ENCODE measurements around the gene CCM2.

CCM2 gene

DNA sequence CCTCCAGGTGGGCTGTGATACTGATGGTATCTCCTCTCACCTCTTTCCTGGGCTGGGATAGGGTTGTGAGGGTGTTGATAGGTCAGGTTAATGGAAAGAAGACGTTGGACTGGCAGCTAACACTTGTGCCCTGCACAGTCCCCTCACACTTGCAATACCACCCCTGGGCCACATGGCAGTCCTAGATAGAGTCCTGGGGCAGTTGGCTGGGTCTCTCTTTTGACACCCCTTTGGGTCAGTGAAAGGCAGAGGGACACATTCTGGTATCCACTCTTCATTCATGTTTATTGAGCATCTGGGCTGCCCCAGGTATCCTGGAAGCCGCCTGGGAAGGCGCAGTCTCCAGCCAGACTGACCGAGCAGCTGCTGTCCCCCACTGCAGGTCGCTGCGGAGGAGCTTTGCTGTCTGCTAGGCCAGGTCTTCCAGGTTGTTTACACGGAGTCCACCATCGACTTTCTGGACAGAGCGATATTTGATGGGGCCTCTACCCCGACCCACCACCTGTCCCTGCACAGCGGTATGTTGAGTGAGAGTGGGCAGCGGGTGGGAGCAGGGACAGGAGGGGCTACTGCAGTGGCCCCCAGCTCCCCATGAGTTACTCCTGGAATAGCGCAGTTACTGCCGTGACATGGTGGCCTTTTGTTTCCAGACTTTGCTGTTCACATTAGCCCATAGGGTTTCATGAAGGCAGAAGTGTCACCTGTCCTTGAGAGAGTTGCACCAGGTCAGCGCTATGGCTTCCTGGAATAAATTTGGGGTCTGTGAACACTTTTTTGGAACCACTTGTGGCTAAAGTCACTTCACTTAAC, 69.6 kb downstream of the CCM2 start:
- DNase-seq = no peak

GRCh38 chr7:45070254-45070642, 70.2 kb downstream of the CCM2 start:
- no peak for DNase-seq

- no peak for DNase-seq
These were observed 71.5 kb downstream of the CCM2 start for GRCh38 chr7:45071528-45071927.

GRCh38 chr7:45072131-45073030, 72.4 kb downstream of the CCM2 start:
- DNase-seq = no peak

DNA sequence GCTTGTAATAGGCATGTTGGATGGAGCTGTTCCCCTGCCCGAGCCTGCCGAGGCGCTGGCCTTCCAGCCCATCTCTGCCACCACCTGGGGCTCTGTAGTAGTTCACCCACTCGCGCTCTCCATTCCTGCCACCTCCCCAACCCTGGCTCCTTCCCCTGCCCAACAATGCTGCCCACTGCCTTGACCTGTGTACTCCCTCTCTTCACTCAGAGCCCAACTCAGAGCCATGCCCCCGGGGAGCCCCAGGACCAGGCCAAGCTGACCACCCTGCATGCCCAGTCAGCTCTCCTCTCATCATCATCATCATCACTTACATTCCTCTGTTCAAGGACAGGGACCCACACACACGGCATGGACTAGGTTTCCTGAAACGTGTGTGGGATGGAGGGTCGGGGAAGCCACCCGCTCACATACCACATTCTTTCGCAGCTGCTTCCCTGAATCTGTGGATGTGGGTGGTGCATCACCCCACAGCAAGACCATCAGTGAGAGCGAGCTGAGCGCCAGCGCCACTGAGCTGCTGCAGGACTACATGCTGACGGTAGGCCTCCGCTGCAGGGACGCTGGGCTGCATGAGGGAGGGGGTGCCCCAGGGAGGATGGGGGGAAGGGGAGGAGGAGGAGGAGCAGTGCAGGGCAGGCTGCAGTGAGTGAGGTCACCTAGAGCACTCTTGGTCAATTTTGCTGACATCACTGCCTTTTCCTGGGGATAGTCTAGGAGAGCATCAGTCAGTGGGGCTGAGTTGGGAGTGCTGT, 73.2 kb downstream of the CCM2 start:
- no peak for DNase-seq

DNA sequence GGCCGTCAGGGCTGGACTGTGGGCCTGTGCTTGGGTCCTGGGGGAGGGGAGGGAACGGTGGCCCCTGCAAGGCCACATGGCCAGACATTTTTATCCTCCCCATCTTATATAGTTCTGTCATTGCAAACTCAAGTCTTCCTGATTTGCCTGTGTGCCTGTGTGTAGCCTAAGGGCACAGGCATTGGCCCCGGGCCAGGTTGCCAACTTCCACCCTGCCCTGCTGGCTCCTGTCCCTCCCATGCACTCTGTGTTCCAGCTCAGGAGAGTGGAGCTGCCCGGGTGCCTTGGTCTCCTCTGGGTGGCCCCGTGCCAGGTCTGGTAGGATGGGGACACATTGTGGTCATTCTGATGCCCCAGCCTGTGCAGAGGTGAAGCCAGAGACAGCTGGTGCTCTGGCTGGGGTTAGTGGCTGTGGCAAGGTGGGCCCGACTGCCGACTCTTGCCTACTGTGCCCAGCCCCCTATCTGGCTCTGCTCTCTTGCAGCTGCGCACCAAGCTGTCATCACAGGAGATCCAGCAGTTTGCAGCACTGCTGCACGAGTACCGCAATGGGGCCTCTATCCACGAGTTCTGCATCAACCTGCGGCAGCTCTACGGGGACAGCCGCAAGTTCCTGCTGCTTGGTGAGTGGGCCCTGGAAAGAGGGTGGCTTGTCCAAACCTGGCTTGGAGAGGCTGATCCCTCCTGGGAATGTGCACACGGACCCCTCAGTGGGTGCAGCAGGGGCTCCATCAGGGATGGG, 74.0 kb downstream of the CCM2 start:
- no peak for DNase-seq

DNA sequence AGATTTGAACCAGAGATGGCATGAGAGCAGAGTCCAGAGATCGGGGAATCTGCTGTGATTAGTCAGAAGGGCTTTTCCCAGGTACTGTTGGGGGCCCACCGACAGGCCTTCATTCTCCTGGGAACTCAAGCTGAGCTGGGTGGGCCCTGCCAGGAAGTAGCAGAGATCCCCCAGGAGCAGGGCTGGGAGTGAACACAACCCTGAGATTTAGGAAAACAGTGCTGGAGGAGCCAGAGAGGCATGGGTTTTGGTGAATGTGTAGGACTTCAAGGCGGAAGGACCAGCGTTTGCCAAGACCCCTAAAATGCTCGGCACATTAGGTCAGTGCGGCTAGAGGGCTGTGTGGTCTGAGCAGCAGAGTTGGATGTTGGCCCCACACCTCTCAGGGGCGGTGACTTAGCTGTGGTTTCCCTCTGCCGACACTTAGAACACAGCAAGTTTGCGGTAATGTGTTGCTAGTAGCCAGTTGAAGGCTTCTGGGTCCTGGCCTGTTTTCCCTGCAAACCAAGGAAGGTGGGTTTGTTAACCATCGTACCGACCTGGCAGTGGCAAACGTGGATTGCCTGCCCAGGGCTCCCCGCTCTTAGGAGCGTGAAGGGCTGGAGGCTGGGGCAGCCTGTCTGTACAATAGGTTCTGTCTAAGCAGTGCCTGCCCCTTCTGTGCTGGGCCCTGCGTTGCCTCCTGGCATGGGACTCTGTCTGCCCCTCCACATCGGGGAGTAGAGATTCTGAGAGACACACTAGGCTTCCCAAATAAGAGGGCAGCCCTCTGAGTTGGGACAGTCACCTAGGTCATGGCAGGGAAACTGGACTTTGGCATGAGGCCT, 74.7 kb downstream of the CCM2 start:
- DNase-seq = no peak

DNA sequence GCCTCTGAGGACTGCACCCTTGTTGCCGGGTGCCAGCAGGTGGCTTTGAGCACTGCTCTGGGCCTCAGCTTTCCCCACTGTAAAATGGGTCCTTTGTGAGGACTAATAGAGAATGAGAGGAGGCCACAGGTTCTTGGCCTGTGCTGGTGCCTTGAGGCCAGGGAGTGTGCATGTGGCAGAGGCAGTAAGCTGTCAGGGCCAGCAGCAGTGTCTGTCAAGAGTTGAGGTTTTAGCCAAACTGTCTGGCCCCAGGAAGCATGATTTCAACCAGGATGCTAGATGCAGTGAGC, 75.3 kb downstream of the CCM2 start:
- DNase-seq = no peak

GRCh38 chr7:45075871-45076796, 76.1 kb downstream of the CCM2 start:
- DNase-seq = no peak

- DNase-seq = no peak
These were observed 76.9 kb downstream of the CCM2 start for GRCh38 chr7:45076946-45077345.

GRCh38 chr7:45077579-45077978, 77.6 kb downstream of the CCM2 start:
- DNase-seq = no peak

DNA sequence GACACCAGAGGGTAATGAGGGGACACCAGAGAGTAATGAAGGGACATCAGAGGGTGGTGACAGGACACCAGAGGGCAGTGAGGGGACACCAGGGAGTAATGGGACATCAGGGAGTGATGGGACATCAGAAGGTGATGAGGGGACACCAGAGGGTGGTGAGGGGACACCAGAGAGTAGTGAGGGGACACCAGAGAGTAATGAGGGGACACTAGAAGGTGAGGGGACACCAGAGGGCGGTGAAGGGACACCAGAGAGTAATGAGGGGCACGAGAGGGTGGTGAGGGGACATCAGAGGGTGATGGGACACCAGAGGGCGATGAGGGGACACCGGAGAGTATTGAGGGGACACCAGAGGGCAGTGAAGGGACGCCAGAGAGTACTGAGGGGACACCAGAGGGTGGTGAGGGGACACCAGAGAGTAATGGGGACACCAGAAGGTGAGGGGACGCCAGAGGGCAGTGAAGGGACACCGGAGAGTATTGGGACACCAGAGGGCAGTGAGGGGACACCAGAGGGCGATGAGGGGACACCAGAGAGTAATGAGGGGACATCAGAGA, 78.2 kb downstream of the CCM2 start:
- no peak for DNase-seq

DNA sequence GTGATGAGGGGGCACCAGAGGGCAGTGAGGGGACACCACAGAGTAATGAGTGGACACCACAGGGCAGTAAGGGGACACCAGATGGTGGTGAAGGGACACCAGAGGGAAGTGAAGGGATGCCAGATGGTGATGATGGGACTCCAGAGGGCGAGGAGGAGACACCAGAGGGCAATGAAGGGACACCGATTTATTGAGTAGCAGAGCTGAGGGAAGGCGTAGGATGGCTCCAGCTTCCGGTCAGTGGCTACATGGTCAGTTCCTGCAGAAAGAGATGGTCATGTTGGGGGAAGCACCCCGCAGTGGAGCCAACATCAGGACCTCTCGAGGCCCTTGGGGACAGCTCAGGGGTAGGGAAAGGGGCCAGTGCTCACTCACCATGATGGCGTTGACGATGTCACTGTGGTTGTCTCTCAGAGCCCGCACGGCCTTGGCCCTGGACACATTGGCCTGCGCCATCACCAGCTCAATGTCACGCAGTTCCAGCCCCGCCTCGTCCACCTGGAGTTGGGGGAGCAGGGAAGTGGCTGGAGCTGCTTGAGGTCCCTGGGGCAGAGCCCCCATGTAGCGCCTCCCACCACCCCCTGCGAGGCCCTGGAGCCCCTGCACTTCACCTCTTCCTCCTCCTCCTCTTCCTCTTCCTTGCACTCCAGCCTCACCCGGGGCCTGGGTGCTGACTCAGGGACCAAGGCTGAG, 80.4 kb downstream of the CCM2 start:
- DNase-seq = no peak

- no peak for DNase-seq
These were observed 81.1 kb downstream of the CCM2 start for GRCh38 chr7:45080958-45081669.

GRCh38 chr7:45081670-45081974, 81.6 kb downstream of the CCM2 start:
- DNase-seq = no peak

GRCh38 chr7:45082031-45082830, 82.2 kb downstream of the CCM2 start:
- no peak for DNase-seq

- no peak for DNase-seq
These were observed 82.9 kb downstream of the CCM2 start for GRCh38 chr7:45082831-45083331.

- DNase-seq = no peak
These were observed 84.3 kb downstream of the CCM2 start for GRCh38 chr7:45084336-45084735.

Data from right hindlimb (tissue), 1 donor.